OCI-LY7 (cell line): ENCODE data around the gene FKBP6. TPM values are rescaled to one million over a fixed set of nuclear protein-coding genes. Genes with fewer than 3 reads are reported as not detected.

Source experiments
- BruUV-seq: library from RNA; stranded (reverse); fragments of 400-500 nt; replicated peaks from 2 replicates; lab custom pipeline; 2021; lab: Mats Ljungman, UMichigan
- CTCF ChIA-PET: fragments of 300-600 bp; sonication (Branson Sonifier 250); formaldehyde crosslinking; loops from one replicate; lab custom pipeline; 2022; ENCODE audit warnings: antibody characterized with exemption; ENCODE audit not compliant: unreplicated experiment; lab: Charles Lee
- POLR2A ChIA-PET: fragments of 300-600 bp; sonication (Branson Sonifier 250); formaldehyde crosslinking; loops from one replicate; lab custom pipeline; 2022; ENCODE audit warnings: antibody characterized with exemption; lab: Charles Lee
- DNase-seq: peaks from one replicate; pipeline ENCODE4 v3.0.0-alpha.2; 2015; ENCODE audit warnings: low spot score
- H2AFZ ChIP-seq: fragments of 200-600 bp; sonication (generic), shearing (Covaris generic); 2 replicates; pipeline ENCODE4 v1.6.1; 2014; ENCODE audit warnings: mild to moderate bottlenecking, antibody characterized with exemption, low read length, moderate library complexity
- H3K27ac ChIP-seq: fragments of 200-600 bp; sonication (generic); 2 replicates; pipeline ENCODE4 v1.5.1; 2014; ENCODE audit warnings: mixed run types, low read depth, mild to moderate bottlenecking, moderate library complexity, low read length, inconsistent platforms; ENCODE audit not compliant: poor library complexity, severe bottlenecking
- H3K36me3 ChIP-seq: fragments of 200-600 bp; sonication (generic); 2 replicates; pipeline ENCODE4 v1.6.1; 2014; ENCODE audit warnings: mild to moderate bottlenecking, antibody characterized with exemption, low read length, moderate library complexity, mixed read lengths; ENCODE audit not compliant: insufficient read depth
- H3K4me1 ChIP-seq: fragments of 200-600 bp; sonication (generic); 2 replicates; pipeline ENCODE4 v1.5.1; 2014; ENCODE audit warnings: mild to moderate bottlenecking, low read length; ENCODE audit not compliant: insufficient read depth, poor library complexity, severe bottlenecking
- H3K4me2 ChIP-seq: fragments of 200-600 bp; sonication (generic); 2 replicates; pipeline ENCODE4 v1.6.1; 2014; ENCODE audit warnings: mild to moderate bottlenecking, low read length
- H3K4me3 ChIP-seq: fragments of 200-600 bp; sonication (generic); 2 replicates; pipeline ENCODE4 v1.5.1; 2014; ENCODE audit warnings: mild to moderate bottlenecking, low read depth, low read length; ENCODE audit not compliant: poor library complexity, severe bottlenecking
- H3K79me2 ChIP-seq: fragments of 200-600 bp; sonication (generic); 2 replicates; pipeline ENCODE4 v1.6.1; 2016; ENCODE audit warnings: low read depth, mild to moderate bottlenecking, low read length, moderate library complexity, mixed read lengths; ENCODE audit not compliant: insufficient read depth
- H3K9me2 ChIP-seq: fragments of 200-600 bp; sonication (generic); 2 replicates; pipeline ENCODE4 v1.6.1; 2016; ENCODE audit warnings: mild to moderate bottlenecking, low read length, mixed read lengths; ENCODE audit not compliant: insufficient read depth
- H3K9me3 ChIP-seq: fragments of 200-600 bp; sonication (generic); 2 replicates; pipeline ENCODE4 v1.6.1; 2014; ENCODE audit warnings: mild to moderate bottlenecking, mixed run types, low read length, mixed read lengths
- H4K20me1 ChIP-seq: fragments of 200-600 bp; sonication (generic); 2 replicates; pipeline ENCODE4 v1.6.1; 2014; ENCODE audit warnings: mild to moderate bottlenecking, antibody characterized with exemption, low read length, moderate library complexity, mixed read lengths; ENCODE audit not compliant: insufficient read depth
- CTCF ChIP-seq: fragments of 200-600 bp; sonication (generic); conservative IDR thresholded peaks from 2 replicates; pipeline ENCODE4 v1.5.1; 2014; ENCODE audit warnings: mild to moderate bottlenecking, antibody characterized with exemption, low read length, moderate library complexity, mixed read lengths
- EZH2phosphoT487 ChIP-seq: fragments of 200-600 bp; sonication (generic); IDR thresholded peaks from 2 replicates; pipeline ENCODE4 v1.6.1; 2018; ENCODE audit warnings: low read depth, borderline replicate concordance, mild to moderate bottlenecking, mixed run types, antibody characterized with exemption, low read length, moderate library complexity, mixed read lengths
- intact Hi-C: fragments of 100-400 bp; cut with micrococcal nuclease; formaldehyde crosslinking; loops from one replicate; pipeline ENCODE4 v1.10.0; 2022; ENCODE audit not compliant: unreplicated experiment
- total RNA-seq, 2 experiments: library from RNA; depleted of rRNA in 1 of 2; stranded (reverse); fragments of >200 nt in 1 of 2; shearing (Covaris generic) in 1 of 2; gene quantifications; 2 replicates each; pipeline ENCODE4 v1.2.3, GENCODE V29; 2014 to 2022

FKBP6 gene
- total RNA-seq, 2 experiments from 2014 or later, result not detected

- DNase-seq, result no peak
- BruUV-seq, result no TSS peak
- H3K9me2 ChIP-seq, result no peaks in the 10 kb centered on the region
- H3K4me2 ChIP-seq, result no peak overlapping the region
- intact Hi-C loops, result no loop called here
- no peak overlapping the region for H3K27ac ChIP-seq
- TF ChIP-seq EZH2phosphoT487 (no peak), CTCF (no peak)
- H3K79me2 ChIP-seq, result no peaks in the 10 kb centered on the region
- H3K4me1 ChIP-seq, result no peaks in the 10 kb centered on the region
- H2AFZ ChIP-seq, result no peak overlapping the region
- POLR2A ChIA-PET, result no interaction called here
- H4K20me1 ChIP-seq, result no peaks in the 10 kb centered on the region
- no peaks in the 10 kb centered on the region for H3K36me3 ChIP-seq
- CTCF ChIA-PET, result no interaction called here
- no peak overlapping the region for H3K4me3 ChIP-seq
- H3K9me3 ChIP-seq, result peaks cover 6% of the 10 kb centered on the region; the same call in 1 of the 2 replicates
These were observed 59.4 kb downstream of the FKBP6 start for GRCh38 chr7:73387221-73387828.

- POLR2A ChIA-PET, result no interaction called here
These were observed 60.0 kb downstream of the FKBP6 start for GRCh38 chr7:73387908-73388414.

More at GRCh38 chr7:73387908-73388414, 60.0 kb downstream of the FKBP6 start:
- Histone ChIP-seq H4K20me1 (no peaks in the 10 kb centered on the region), H3K4me1 (no peaks in the 10 kb centered on the region), H3K4me2 (no peak overlapping the region), H3K27ac (no peak overlapping the region), H2AFZ (no peak overlapping the region), H3K9me2 (no peaks in the 10 kb centered on the region), H3K4me3 (no peak overlapping the region), H3K79me2 (no peaks in the 10 kb centered on the region), H3K9me3 (peaks cover 6% of the 10 kb centered on the region; the same call in 1 of the 2 replicates), H3K36me3 (no peaks in the 10 kb centered on the region)
- intact Hi-C loops, result no loop called here
- BruUV-seq, result no TSS peak
- DNase-seq, result no peak
- CTCF ChIA-PET, result no interaction called here
- TF ChIP-seq EZH2phosphoT487, result no peak
- no peak for TF ChIP-seq CTCF
